HepG2 (cell line): ENCODE results near the gene PNPLA8. TPM values are rescaled to one million over a fixed set of nuclear protein-coding genes. Genes with fewer than 3 reads are reported as not detected.

Experiments used
- AGO2 ChIP-seq: fragments of 200-400 bp; formaldehyde crosslinking; optimal IDR thresholded peaks from 2 replicates; pipeline ENCODE3; 2017; ENCODE audit warnings: mild to moderate bottlenecking, low read depth, low read length, moderate library complexity
- ATAD3A ChIP-seq: sonication (generic); formaldehyde crosslinking; IDR thresholded peaks from 2 replicates; pipeline ENCODE4 v1.4.0; 2020; ENCODE audit warnings: missing genetic modification reagents
- ELF1 ChIP-seq: sonication (generic); formaldehyde crosslinking; IDR thresholded peaks from 2 replicates; pipeline ENCODE4 v1.4.0; 2020; ENCODE audit warnings: missing genetic modification reagents
- EP300 ChIP-seq, 3 experiments: sonication (generic) in 1 of 3; formaldehyde crosslinking in 1 of 3; IDR thresholded peaks; 2 replicates each; pipeline versions ENCODE4 v1.5.1 to v1.6.1; 2011 to 2020; ENCODE audit warnings: low read depth in 2 of 3, low read length in 2 of 3, borderline replicate concordance in 1 of 3, improper control_type of control experiment in 1 of 3, mild to moderate bottlenecking in 1 of 3, missing genetic modification reagents in 1 of 3, moderate library complexity in 1 of 3
- FOXK2 ChIP-seq: fragments of 450-650 bp; IDR thresholded peaks from 2 replicates; pipeline ENCODE4 v1.6.1; 2016
- KLF13 ChIP-seq: sonication (generic); formaldehyde crosslinking; IDR thresholded peaks from 2 replicates; pipeline ENCODE4 v1.4.0; 2020; ENCODE audit warnings: mild to moderate bottlenecking, missing genetic modification reagents
- KMT2A ChIP-seq: sonication (generic); formaldehyde crosslinking; IDR thresholded peaks from 2 replicates; pipeline ENCODE4 v1.4.0; 2020; ENCODE audit warnings: missing genetic modification reagents
- NR3C1 ChIP-seq: sonication (generic); formaldehyde crosslinking; IDR thresholded peaks from 2 replicates; pipeline ENCODE4 v1.4.0; 2020; ENCODE audit warnings: missing genetic modification reagents
- SP2 ChIP-seq: sonication (generic); formaldehyde crosslinking; IDR thresholded peaks from 2 replicates; pipeline ENCODE4 v1.5.1; 2020; ENCODE audit warnings: mild to moderate bottlenecking, missing genetic modification reagents
- SP4 ChIP-seq: sonication (generic); formaldehyde crosslinking; IDR thresholded peaks from 2 replicates; pipeline ENCODE4 v1.8.1; 2023; ENCODE audit warnings: mild to moderate bottlenecking, missing genetic modification reagents
- SRSF1 ChIP-seq: fragments of 200-400 bp; formaldehyde crosslinking; optimal IDR thresholded peaks from 2 replicates; pipeline ENCODE3; 2017; ENCODE audit warnings: mild to moderate bottlenecking, low read depth, low read length, moderate library complexity
- TBL1XR1 ChIP-seq: fragments of 150-350 bp; IDR thresholded peaks from 2 replicates; pipeline ENCODE4 v1.6.1; 2014; ENCODE audit warnings: borderline replicate concordance, low read length; ENCODE audit not compliant: partially characterized antibody
- TOPORS ChIP-seq: sonication (generic); formaldehyde crosslinking; IDR thresholded peaks from 2 replicates; pipeline ENCODE4 v1.8.0; 2023; ENCODE audit warnings: mild to moderate bottlenecking, missing genetic modification reagents
- U2AF2 ChIP-seq: fragments of 200-400 bp; formaldehyde crosslinking; IDR thresholded peaks from 2 replicates; pipeline ENCODE4 v1.6.1; 2017; ENCODE audit warnings: low read depth, mild to moderate bottlenecking, low read length
- ZFYVE20 ChIP-seq: sonication (generic); formaldehyde crosslinking; IDR thresholded peaks from 2 replicates; pipeline ENCODE4 v1.8.0; 2023; ENCODE audit warnings: low read depth, mild to moderate bottlenecking, moderate library complexity, missing genetic modification reagents, borderline replicate concordance
- ZMYM3 ChIP-seq: sonication (generic); formaldehyde crosslinking; IDR thresholded peaks from 2 replicates; pipeline ENCODE4 v1.5.1; 2020; ENCODE audit warnings: mild to moderate bottlenecking, missing genetic modification reagents
- ZNF282 ChIP-seq: fragments of 450-650 bp; IDR thresholded peaks from 2 replicates; pipeline ENCODE4 v1.6.1; 2018; ENCODE audit not compliant: partially characterized antibody
- ZNF432 ChIP-seq: sonication (generic); formaldehyde crosslinking; IDR thresholded peaks from 2 replicates; pipeline ENCODE4 v1.5.0; 2020; ENCODE audit warnings: missing genetic modification reagents, mild to moderate bottlenecking, borderline replicate concordance
- ZNF572 ChIP-seq: sonication (generic); formaldehyde crosslinking; IDR thresholded peaks from 2 replicates; pipeline ENCODE4 v1.5.1; 2020; ENCODE audit warnings: mild to moderate bottlenecking, missing genetic modification reagents
- ZNF709 ChIP-seq: sonication (generic); formaldehyde crosslinking; IDR thresholded peaks from 2 replicates; pipeline ENCODE4 v1.5.0; 2020; ENCODE audit warnings: mild to moderate bottlenecking, missing genetic modification reagents
- ZSCAN22 ChIP-seq: sonication (generic); formaldehyde crosslinking; IDR thresholded peaks from 2 replicates; pipeline ENCODE4 v1.4.0; 2020; ENCODE audit warnings: mild to moderate bottlenecking, missing genetic modification reagents
- ZSCAN29 ChIP-seq: sonication (generic); formaldehyde crosslinking; conservative IDR thresholded peaks from 2 replicates; pipeline ENCODE4 v1.4.0; 2020; ENCODE audit warnings: mild to moderate bottlenecking, missing genetic modification reagents
- ZZZ3 ChIP-seq: sonication (generic); formaldehyde crosslinking; IDR thresholded peaks from 2 replicates; pipeline ENCODE4 v1.4.0; 2020; ENCODE audit warnings: missing genetic modification reagents, mild to moderate bottlenecking, borderline replicate concordance
- polyA plus RNA-seq, 8 experiments: library from polyadenylated mRNA; depleted of rRNA in 3 of 8; stranded (reverse) in 7 of 8; unstranded in 1 of 8; fragments of >200 nt; fragmentation: Illumina TruSeq in 4 of 8; extraction: Trizol in 4 of 8; gene quantifications; 2 replicates each; pipeline versions ENCODE4 v1.2.1 to v1.2.3, GENCODE V29; 2011 to 2016; ENCODE audit warnings: low read depth in 4 of 8, missing spikeins in 1 of 8, mixed read lengths in 1 of 8; ENCODE audit not compliant: insufficient read depth in 1 of 8
- total RNA-seq, 5 experiments: library from RNA; depleted of rRNA; stranded (reverse); fragments of >200 nt; fragmentation: Illumina TruSeq; extraction: Trizol; gene quantifications; 2 replicates each; pipeline ENCODE4 v1.2.3, GENCODE V29; 2016; ENCODE audit warnings: low read depth in 1 of 5
- TF ChIP-seq, protein P1 (sequence below): sonication (generic); formaldehyde crosslinking; IDR thresholded peaks from 2 replicates; pipeline ENCODE4 v1.5.0; 2020; ENCODE audit warnings: mild to moderate bottlenecking, missing genetic modification reagents, borderline replicate concordance
- TF ChIP-seq, protein P2 (sequence below): sonication (generic); formaldehyde crosslinking; IDR thresholded peaks from 2 replicates; pipeline ENCODE4 v1.8.0; 2022; ENCODE audit warnings: mild to moderate bottlenecking, missing genetic modification reagents

The PNPLA8 gene
- total and polyA plus RNA-seq, 2 of the 13 experiments (the other 11 are each of a cell fraction or from before 2014, with no cell fraction given) = 6.3 to 11.4 TPM

DNA sequence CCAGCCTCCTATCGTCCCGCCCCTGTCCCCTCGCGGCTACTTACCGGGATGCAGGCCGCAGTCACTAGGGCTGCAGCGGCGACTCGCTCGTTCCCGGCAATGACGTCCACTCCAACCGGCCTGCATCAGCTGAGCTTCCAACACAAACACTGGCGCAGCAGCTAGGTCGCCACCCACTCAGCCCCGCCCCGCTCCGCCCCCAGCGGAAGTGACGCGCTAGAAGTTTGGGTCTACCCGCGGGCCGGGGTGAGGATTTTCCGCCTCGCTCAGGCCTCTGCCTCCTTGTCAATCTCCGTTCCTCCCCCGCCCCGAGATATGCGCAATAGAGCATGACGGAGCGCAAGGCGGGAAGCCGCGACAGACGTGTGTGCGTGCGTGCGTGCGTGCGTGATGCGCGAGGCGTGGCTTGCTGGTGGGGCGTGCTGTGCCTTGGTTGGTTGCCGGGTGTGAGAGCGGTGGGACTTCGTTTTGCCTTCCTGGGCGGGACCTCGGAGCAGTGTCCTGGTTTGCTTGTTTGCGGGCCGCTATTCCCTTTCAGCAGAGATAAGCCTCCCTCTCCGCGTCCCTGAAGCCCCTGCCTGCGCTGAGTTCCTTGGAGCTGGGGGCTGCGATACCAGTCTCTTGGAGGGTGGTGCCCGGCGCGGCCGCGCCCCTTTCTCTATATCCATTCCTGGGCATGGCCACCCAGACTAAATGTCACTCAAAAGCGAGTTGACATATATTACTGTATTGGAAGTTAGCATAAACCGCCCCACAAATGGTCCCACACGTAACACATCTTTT, at the start of gene PNPLA8 (continued):
- TF ChIP-seq, protein P1, sequence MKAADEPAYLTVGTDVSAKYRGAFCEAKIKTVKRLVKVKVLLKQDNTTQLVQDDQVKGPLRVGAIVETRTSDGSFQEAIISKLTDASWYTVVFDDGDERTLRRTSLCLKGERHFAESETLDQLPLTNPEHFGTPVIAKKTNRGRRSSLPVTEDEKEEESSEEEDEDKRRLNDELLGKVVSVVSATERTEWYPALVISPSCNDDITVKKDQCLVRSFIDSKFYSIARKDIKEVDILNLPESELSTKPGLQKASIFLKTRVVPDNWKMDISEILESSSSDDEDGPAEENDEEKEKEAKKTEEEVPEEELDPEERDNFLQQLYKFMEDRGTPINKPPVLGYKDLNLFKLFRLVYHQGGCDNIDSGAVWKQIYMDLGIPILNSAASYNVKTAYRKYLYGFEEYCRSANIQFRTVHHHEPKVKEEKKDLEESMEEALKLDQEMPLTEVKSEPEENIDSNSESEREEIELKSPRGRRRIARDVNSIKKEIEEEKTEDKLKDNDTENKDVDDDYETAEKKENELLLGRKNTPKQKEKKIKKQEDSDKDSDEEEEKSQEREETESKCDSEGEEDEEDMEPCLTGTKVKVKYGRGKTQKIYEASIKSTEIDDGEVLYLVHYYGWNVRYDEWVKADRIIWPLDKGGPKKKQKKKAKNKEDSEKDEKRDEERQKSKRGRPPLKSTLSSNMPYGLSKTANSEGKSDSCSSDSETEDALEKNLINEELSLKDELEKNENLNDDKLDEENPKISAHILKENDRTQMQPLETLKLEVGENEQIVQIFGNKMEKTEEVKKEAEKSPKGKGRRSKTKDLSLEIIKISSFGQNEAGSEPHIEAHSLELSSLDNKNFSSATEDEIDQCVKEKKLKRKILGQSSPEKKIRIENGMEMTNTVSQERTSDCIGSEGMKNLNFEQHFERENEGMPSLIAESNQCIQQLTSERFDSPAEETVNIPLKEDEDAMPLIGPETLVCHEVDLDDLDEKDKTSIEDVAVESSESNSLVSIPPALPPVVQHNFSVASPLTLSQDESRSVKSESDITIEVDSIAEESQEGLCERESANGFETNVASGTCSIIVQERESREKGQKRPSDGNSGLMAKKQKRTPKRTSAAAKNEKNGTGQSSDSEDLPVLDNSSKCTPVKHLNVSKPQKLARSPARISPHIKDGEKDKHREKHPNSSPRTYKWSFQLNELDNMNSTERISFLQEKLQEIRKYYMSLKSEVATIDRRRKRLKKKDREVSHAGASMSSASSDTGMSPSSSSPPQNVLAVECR (CRISPR knock-in tag) = peak; percentile 98
- TF ChIP-seq ZSCAN29 (CRISPR knock-in tag) (peak; percentile 65; the same call in 1 of the 2 replicates), SP4 (CRISPR knock-in tag) (peak; percentile 99), ZMYM3 (no peak), ZNF709 (peak; percentile 72; the same call in 1 of the 2 replicates), KMT2A (CRISPR knock-in tag) (peak; percentile 48; the same call in 1 of the 2 replicates), TOPORS (CRISPR knock-in tag) (peak; percentile 72; the same call in 1 of the 2 replicates), ZSCAN22 (CRISPR knock-in tag) (no peak), ZFYVE20 (CRISPR knock-in tag) (no peak), EP300 (IDR thresholded peaks at IDR 0.05; ENCODE audit: low read depth in 2 of 2, low read length in 2 of 2) (no peak), EP300 (CRISPR knock-in tag; IDR thresholded peaks at IDR 0.05; ENCODE audit: borderline replicate concordance) (0 out of 2 replicates have a peak, but pooled peaks have one; percentile 10), ZNF432 (no peak), TBL1XR1 (peak; percentile 24), ZNF282 (no peak), AGO2 (no peak), ELF1 (CRISPR knock-in tag) (peak; percentile 83), ZNF572 (no peak), ZZZ3 (CRISPR knock-in tag) (peak; percentile 94; the same call in 1 of the 2 replicates), NR3C1 (CRISPR knock-in tag) (no peak), FOXK2 (peak; percentile 38; the same call in 1 of the 2 replicates), U2AF2 (no peak), ATAD3A (CRISPR knock-in tag) (no peak), SRSF1 (peak; percentile 46), KLF13 (no peak), SP2 (CRISPR knock-in tag) (peak; percentile 92)
- TF ChIP-seq, protein P2, sequence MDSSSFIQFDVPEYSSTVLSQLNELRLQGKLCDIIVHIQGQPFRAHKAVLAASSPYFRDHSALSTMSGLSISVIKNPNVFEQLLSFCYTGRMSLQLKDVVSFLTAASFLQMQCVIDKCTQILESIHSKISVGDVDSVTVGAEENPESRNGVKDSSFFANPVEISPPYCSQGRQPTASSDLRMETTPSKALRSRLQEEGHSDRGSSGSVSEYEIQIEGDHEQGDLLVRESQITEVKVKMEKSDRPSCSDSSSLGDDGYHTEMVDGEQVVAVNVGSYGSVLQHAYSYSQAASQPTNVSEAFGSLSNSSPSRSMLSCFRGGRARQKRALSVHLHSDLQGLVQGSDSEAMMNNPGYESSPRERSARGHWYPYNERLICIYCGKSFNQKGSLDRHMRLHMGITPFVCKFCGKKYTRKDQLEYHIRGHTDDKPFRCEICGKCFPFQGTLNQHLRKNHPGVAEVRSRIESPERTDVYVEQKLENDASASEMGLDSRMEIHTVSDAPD (CRISPR knock-in tag) = no peak
